Activated CD8-positive, alpha-beta memory T cell treated with anti-CD3 and anti-CD28 coated beads, Interleukin-2, amount 50 U/mL, for 1 hour (primary cell): ENCODE data around the gene NRSN2.

ENCODE experiments used
- DNase-seq: peaks from one replicate; pipeline ENCODE4 v3.0.0-alpha.2; 2020; ENCODE audit errors: extremely low read depth

NRSN2 gene

GRCh38 chr20:346640-347316 lies at the start of gene NRSN2:
NRSN2 (plus strand) TSS chr20:347111; CDS start chr20:349644, 2,533 bp downstream.
- no peak for DNase-seq

GRCh38 chr20:297925-298775 lies 48.8 kb upstream of the NRSN2 start:
- DNase-seq = no peak

GRCh38 chr20:298776-299391 lies 48.0 kb upstream of the NRSN2 start:
- DNase-seq = no peak

- DNase-seq = no peak
Observed at GRCh38 chr20:300345-300990, 46.4 kb upstream of the NRSN2 start.

- DNase-seq = no peak
Observed at GRCh38 chr20:301886-302848, 44.7 kb upstream of the NRSN2 start.

- no peak for DNase-seq
Observed at GRCh38 chr20:305745-306144, 41.2 kb upstream of the NRSN2 start.

GRCh38 chr20:308427-309038 lies 38.4 kb upstream of the NRSN2 start:
- DNase-seq = no peak

GRCh38 chr20:309306-309840 lies 37.5 kb upstream of the NRSN2 start:
- no peak for DNase-seq

- no peak for DNase-seq
Observed at GRCh38 chr20:309841-310644, 36.9 kb upstream of the NRSN2 start.

- DNase-seq = no peak
Observed at GRCh38 chr20:310645-311044, 36.3 kb upstream of the NRSN2 start.

GRCh38 chr20:311609-312008 lies 35.3 kb upstream of the NRSN2 start:
- no peak for DNase-seq

- no peak for DNase-seq
Observed at GRCh38 chr20:312067-312466, 34.8 kb upstream of the NRSN2 start.

GRCh38 chr20:312866-313265 lies 34.0 kb upstream of the NRSN2 start:
- DNase-seq = no peak

GRCh38 chr20:313402-313801 lies 33.5 kb upstream of the NRSN2 start:
- no peak for DNase-seq

- no peak for DNase-seq
Observed at GRCh38 chr20:313948-314347, 33.0 kb upstream of the NRSN2 start.

- DNase-seq = no peak
Observed at GRCh38 chr20:316316-317068, 30.4 kb upstream of the NRSN2 start.

GRCh38 chr20:324177-325044 lies 22.5 kb upstream of the NRSN2 start:
- DNase-seq = no peak
